Forelimb muscle (tissue), 1 donor: ENCODE results near the gene CLASP1. TPM values are rescaled to one million over a fixed set of nuclear protein-coding genes. Genes with fewer than 3 reads are reported as not detected.
"Not testable (repeated sequence)": the region's sequence is repeated elsewhere in the genome, so short reads cannot be mapped to it uniquely, and the experiment has no call there.

Experiments used
- DNase-seq: peaks from one replicate; pipeline ENCODE4 v3.0.0-alpha.2; 2013; ENCODE audit warnings: low read depth
- polyA plus RNA-seq: library from polyadenylated mRNA; unstranded; fragments of 120-200 nt; gene quantifications from one replicate; pipeline ENCODE4 v1.2.1, GENCODE V29; 2013; ENCODE audit not compliant: insufficient read length

CLASP1 gene
- polyA plus RNA-seq, 1 donor, result 56.7 TPM

DNA sequence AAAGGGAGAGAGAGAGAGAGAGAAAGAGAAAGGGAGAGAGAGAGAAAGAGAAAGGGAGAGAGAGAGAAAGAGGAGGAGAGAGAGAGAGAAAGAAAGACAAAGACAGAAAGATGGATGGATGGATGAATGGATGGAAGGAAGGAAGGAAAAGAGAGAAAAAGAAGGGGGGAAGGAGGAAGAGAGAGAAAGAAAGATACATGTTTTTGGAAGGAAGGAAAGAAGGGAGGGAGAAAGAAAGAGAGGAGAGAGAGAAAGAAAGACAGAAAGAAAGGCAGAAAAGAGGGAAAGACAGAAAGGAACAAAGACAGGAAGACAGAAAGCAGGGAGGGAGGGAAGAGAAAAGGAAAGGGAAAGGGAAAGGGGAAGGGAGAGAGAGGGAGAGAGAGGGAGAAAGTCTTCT, 67.0 kb downstream of the CLASP1 start:
- no peak for DNase-seq

DNA sequence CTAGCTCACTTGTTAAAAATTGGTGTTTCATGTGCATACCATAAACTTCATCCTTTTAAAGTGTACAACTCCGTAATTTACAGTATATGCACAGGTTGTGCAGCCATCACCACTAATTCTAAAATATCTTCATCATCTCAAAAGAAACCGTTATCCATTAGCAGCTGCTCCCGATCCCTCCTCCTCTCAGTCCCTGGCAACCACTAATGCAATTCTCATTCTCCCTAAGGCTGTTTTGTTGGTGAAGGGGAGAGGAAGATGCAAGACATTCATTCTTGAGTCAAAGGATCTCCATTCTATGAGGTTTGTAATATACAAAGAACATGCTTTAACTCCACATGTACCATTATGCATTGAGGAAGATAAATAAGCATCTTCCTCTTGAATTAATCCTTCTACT, 70.0 kb downstream of the CLASP1 start:
- no peak for DNase-seq

DNA sequence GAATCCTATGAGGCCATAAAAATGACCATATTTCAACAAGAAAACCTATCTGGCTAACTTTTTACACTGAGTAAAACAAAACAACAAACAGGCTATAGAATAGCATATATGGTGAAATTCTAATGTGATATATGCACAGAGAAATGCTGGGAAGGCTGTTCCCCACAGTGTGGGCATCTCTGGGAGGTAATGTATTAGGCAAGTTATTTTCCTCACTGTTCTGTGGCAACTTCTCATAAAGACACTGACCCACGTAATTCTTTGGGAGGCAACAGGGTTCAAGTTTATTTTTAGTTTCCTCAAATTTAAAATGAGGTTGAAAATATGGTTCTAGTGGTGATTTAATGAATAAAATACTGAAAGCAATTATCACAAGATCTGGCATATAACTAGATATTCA, 71.9 kb downstream of the CLASP1 start:
- no peak for DNase-seq

DNA sequence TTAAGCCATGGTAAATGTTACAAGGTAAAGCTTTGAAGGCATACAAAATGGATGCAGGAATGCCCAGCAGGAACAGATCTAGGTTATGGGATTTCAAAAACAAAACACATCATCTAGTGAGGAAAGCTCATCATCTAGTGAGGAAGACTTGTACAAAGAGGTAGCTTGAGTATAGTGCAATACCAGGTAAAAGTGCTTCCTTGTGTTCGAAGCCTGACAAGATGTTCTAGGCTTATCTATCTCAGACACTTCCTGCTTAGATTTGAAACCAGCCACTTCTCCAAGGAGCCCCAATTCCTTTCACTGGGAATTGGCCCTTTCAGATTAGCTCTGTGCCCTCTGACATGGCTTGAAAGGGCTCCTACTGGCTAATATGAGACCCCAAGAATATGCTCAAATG, 73.0 kb downstream of the CLASP1 start:
- no peak for DNase-seq

DNA sequence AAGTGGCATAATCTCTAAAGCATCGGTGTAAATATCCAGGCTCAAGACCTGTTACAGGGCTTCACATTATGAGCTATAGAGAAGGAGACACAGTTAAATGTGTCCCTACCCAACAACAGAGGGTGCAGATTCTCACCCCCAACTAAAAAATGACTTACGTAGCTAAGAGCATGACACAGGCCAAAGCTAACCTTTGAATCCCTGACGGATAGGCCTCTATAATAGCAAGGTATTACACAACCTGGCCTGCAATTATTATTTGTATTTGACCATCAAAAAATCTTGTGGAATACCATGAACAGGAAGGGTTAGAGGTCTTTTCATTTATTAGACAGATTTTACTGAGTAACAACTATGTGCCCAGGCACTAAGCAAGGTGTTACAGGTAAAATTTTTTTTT, 73.5 kb downstream of the CLASP1 start:
- no peak for DNase-seq

DNA sequence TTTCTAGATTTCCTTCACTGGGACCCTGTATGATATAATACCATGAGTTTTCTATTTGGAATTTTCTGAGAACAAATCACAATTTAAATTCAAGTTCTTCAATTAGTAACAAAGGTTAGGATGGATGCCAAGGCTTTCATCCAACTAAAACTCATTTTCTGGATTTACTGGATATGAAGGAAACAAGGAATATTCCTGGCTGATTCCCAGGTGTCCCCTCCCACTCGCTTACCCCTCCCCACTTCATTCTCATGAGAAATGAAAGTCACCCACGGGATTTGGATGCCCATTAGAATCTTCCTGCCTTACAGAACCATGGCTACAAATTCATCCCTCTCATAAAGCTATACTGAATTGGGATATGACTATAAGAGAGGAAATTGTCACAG, 78.6 kb downstream of the CLASP1 start:
- no peak for DNase-seq

DNA sequence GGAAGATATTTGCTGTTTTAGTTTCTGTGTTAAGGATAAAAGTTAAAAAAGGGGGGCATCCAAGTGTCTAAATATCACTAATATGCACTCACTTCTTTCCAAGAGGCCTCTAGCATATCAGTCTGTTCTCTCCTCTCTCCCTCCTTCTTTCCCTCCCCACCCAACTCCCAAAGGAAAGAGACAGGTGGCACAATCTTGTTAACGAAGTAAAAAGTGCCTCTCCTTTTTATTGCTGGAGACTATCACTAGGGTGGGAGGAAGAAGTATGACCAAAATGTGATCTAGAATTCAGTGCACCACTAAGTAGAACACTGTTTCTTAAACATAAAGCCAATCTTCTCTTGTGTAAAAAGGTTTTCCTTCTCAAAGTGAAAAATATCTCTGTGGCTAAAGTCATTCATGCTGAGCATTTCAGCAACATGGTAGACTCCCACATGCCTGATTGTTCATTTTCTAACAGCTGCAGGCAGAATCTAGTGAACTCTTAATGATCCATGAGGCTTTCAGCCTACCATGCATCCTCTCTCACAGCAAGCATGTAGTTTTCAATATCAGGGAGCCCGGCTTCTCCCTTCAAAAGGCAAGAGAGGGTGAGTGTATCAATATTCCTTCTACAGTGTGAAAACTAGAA, 79.1 kb downstream of the CLASP1 start:
- no peak for DNase-seq

DNA sequence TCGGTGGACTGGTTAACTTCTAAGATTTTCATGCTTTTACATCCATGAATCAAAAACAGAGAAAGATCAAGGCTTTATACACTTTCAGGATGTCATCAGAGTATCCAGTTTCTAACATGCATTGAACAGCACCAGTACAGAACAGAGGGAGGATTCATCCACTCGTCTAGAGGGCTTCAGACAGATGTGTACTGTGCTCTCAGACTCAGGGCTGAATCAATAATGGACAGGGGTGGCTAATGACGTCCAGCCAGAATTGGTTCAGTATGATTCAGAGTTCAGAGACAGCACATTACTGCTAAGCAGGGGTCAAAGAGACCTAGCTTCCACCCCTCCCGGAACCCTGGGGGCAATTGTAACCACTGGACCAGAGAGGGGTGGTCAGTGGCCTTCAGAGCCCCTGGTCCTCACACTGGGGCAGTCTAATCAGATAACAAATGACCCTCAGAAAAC, 81.3 kb downstream of the CLASP1 start:
- DNase-seq, result no peak

DNA sequence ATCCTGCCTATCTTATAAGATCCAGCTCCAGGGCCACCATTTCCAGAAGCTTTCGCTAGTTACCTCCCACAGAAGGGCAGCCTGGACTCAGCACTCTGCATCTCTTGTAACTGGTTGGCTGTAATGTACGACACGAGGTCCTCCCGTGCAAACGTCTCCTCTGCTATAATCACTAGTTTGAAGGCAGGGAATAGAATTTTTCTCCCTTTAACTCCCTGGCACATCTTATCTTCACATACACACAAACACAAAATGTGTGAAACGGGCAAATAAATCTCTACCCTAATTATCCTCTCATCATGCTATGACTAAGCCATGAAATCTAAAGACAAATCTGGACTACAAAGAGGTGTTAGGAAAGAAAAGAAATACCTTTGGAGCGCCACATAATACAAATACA, 81.8 kb downstream of the CLASP1 start:
- DNase-seq, result no peak

DNA sequence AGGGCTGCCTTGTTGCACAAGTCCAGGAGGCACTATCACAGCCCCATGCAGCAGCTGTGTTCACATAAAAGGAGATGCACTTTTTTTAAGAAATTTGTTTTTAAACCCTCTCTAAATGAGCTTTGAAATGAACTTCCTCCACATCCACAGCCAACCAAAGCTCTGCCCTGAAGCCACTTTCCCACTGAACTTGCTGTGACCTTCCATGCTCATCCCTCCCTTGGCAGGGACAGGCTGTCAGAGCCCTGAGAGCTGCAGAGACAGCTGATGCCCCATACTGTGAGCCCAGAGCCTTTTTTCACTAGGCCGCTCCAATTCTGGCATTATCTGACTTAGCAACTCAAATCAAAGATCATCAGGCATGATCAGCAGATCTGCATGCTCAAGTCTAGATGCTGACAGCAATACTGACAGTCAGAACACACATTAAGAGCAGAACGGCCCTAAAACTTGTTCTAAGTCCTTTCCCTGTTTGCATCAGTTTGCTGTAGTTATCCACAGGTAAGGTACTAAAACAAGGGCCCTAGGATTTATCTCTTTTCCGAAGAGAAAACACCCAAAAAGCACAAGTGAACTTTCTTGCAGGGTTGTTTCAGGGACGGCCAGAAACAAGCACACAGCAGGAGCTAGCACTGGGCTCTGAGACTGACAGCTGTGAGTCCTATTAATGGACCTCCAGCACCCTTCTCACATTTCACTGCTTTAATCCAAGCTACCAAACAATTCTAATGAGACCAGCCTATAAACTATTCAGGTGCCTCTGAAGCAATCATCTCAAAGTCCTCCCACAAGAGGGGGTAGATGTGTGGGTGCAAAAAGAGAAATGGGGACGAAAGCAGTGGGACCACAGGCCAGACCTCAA, 83.6 kb downstream of the CLASP1 start:
- DNase-seq, result no peak

DNA sequence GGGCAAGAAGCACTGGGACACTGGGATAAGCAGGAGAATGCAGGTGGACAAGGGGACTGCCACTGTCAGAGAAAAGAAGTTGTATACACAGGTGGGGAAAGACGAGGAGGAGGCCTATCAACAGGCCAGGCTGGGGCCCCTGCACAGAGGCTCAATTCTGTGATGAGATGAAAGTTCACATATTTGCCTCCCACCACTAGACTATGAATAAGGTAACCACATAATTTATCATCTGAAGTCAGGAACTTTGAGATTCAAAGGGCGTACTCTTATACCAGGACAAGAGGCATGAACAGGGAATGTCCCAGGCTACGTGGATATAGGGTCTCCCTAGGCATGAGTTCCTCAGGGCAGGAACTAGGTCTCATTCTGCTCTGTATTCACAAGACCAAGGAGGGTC, 84.4 kb downstream of the CLASP1 start:
- no peak for DNase-seq

DNA sequence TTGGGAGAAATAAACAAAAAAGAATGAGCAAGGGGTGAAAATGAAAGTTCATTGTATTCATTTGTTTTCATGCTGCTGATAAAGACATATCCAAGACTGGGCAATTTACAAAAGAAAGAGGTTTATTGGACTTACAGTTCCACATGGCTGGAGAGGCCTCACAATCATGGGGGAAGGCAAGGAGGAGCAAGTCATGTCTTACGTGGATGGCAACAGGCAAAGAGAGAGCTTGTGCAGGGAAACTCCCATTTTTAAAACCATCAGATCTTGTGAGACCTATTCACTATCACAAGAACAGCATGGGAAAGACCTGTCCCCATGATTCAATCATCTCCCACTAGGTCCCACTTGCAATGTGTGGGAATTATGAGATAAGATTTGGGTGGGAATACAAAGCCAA, 85.5 kb downstream of the CLASP1 start:
- DNase-seq, result not testable (repeated sequence)

DNA sequence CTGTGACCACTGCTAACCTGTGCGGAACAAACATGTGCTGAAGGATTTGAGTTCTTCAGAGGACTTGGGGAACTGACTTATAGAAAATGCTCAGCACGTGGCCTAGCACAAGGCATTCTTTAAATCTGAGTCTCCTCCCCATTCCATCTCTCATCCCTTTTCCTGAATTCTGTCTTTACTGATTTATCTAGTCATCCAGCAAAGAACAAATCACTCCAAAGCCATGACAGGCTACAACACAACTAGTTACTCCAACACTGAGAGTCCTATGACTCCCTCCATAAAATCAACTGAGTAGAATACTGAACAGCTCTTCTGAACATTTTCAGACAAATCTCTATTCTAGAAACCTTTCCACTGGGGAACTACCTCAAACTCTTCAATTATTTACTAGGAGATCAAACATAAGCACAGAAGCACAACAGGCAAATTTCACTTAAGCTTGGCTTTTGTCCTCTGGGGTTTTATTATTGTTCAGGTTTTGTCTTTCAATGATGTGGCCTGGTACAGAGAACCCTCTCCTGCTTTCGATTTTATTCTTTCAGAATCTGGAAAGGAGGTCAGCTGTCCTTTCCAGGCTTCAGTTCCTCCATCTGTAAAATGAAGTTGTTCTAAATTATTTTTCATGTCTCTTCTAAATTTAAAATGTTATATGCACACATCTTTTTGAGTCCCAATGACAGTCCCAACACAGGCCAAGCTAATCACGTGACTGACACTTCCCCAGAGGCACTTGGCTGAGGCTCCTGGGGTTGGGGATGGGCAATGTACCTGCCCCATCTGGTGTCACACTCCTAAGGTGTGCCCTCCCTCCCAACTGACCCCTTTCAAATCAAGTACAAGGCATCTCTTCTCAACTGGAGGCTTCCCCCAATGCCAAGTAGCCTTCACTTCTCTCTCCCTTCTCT, 86.7 kb downstream of the CLASP1 start:
- DNase-seq, result no peak

DNA sequence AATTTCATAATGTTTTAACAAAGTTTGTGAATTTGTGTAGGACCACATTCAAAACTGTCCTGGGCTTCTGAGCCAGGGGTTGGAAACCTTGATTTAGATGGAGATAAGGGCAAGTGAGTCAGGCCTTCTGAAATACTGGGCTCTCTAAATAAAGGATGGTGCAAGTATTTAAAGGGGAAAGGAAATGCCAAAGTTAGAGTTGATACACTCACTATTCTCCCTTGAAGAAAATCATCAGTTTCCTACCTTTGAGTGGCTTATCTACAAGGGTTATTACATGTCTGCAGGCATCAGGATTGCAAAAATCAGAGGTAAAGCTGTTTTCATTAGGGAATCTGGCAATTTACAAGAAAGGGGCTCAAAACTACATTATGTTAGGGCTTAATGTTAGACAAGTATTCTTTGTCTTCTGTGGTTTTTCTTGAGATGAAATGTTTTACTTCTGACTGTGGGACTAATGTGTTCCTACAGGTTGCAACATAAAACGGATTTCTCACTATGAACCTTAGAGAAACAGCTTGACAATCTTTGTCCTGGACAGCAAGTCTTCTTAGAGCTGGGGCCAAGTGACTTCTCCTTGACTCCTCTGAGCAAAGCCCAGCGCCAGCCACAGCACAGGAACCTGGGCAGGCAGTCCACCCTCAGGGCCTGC, 87.5 kb downstream of the CLASP1 start:
- no peak for DNase-seq

DNA sequence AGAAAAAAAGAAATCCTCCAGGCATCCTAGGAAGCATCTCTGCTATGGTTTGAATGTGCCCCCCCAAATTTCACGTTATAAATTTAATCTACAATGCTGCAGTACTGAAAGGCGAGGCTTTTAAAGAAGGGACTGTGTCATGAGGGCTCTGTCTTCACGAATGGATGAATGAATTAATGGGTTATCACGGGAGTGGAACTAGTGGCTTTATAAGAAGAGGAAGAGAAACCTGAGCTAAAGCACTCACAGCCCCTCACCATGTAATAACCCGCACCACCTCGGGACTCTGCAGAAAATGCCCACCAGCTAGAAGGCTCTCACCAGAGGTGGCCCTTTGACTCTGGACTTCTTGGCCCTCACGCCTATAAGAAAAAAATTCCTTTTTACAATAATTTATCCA, 90.9 kb downstream of the CLASP1 start:
- DNase-seq, result no peak

DNA sequence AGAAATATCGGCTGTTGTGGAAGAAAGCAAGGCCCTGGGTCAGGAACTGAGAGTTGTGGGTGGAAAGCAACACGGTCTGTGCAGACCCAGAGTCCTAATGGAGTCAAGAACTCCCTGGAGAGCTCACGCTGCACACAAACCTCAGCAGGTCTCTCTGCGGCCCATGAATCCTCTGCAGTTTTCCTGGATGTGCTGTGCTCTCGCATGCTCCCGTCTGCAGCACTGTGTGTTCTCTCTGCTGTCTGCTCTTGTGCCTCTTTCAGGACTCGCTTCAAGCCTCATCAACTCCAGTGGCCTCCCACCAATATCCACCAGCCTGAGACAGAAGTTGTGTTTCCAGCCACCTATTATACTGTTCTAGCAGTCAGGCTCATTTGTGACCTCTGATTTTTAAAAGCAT, 94.3 kb downstream of the CLASP1 start:
- DNase-seq, result no peak

DNA sequence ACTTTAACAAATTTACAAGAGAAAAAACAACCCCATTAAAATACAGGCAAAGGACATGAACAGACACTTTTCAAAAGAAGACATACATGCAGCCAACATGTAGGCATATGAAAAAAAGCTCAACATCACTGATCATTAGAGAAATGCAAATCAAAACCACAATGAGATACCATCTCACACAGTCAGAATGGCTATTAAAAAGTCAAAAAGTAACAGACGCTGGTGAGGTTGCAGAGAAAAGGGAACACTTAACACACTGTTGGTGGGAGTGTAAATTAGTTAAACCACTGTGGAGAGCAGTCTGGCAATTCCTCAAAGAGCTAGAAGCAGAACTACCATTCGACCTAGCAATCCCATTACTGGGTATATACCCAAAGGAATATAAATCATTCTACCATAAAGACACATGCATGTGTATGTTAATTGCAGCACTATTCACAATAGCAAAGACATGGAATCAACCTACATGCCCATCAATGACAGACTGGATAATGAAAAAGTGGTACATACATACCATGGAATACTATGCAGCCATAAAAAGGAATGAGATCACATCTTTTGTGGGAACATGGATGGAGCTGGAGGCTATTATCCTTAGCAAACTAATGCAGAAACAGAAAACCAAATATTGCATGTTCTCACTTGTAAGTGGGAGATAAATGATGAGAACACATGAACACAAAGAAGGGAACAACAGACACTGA, 96.6 kb downstream of the CLASP1 start:
- not testable (repeated sequence) for DNase-seq

DNA sequence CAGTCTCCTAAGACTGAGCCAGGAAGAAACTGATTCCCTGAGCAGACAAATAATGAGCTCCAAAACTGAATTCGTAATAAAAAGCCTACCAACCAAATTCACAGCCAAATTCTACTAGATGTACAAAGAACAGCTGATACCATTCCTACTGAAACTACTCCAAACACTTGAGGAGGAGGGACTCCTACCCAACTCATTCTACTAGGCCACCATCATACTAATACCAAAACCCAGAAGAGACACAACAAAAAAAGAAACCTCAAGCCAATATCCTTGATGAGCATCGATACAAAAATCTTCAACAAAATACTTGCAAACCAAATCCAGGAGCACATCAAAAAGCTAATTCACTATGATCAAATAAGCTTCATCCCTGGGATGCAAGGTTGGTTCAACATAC, 98.6 kb downstream of the CLASP1 start:
- DNase-seq, result no peak

DNA sequence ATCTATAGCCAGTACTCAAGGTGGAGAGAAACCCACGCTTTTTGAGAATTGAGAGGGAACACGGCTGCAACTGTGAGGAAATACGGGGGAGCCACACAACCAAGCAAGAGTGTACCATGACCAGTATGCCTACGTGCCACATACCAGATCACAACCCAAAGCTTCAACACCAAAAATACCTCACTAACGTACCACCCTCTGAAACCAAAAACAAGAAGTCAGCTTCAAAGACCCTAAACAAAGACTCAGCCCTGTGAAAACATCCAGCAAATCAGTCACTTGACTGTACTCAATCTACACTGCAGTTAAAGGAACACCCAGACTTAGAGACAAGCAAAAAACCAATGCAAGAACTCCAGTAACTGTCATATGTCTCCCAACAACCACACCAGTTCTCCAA, 101.6 kb downstream of the CLASP1 start:
- DNase-seq, result no peak

DNA sequence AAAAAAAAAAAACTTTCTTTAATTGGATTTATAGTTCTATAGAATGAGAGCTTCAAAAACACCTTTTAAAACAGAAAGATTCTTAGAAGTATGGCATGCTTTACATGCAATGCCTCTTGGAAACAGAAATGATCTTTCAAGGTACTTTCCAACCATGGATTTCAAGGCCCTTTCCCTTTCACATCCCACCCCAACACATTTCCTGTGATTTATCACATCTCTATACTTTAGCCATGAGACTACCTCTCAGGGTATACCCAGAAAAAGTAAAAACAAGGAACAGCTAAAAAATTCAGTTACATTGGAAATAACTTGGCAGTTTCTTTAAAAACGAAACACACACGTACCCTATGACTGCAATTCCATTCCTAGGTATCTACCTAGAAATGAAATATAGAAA, 103.3 kb downstream of the CLASP1 start:
- no peak for DNase-seq

DNA sequence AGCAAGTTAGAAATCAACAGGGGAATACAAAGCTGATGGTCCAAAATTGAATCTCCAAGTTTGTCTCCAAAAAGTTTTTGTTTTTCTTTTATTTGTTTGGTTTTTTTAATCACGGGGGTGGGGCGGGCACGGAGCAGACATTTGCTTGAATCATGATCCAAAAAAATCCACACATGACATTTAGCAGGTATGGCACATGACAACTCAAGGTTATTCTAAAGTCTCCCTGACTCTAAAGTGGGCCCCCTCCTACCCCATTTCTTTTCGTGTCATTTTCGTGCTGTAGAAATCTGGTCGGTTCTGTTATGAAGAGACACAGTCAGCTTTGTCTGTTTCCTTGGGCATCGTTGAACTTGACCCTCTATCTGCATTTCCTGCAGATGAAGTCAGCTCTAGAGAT, 104.0 kb downstream of the CLASP1 start:
- no peak for DNase-seq
